HepG2 (cell line): ENCODE results near the gene CTSA.

Source experiments
- ARHGAP35 ChIP-seq: sonication (generic); formaldehyde crosslinking; IDR thresholded peaks from 2 replicates; pipeline ENCODE4 v1.9.0; 2022; ENCODE audit warnings: mild to moderate bottlenecking, inconsistent platforms, moderate library complexity, missing genetic modification reagents, borderline replicate concordance
- ZNF24 ChIP-seq: fragments of 450-650 bp; IDR thresholded peaks from 2 replicates; pipeline ENCODE4 v1.6.1; 2017; ENCODE audit warnings: antibody characterized with exemption, mild to moderate bottlenecking
- TF ChIP-seq, protein P1 (sequence below): sonication (generic); formaldehyde crosslinking; IDR thresholded peaks from 2 replicates; pipeline ENCODE4 v1.8.0; 2022; ENCODE audit warnings: missing genetic modification reagents, mild to moderate bottlenecking, moderate library complexity, borderline replicate concordance
- TF ChIP-seq, protein P2 (sequence below): sonication (generic); formaldehyde crosslinking; IDR thresholded peaks from 2 replicates; pipeline ENCODE4 v1.5.0; 2020; ENCODE audit warnings: mild to moderate bottlenecking, missing genetic modification reagents, moderate library complexity
- TF ChIP-seq, protein P3 (sequence below): sonication (generic); formaldehyde crosslinking; IDR thresholded peaks from 2 replicates; pipeline ENCODE4 v1.4.0; 2020; ENCODE audit warnings: missing genetic modification reagents
- TF ChIP-seq, protein P4 (sequence below): sonication (generic); formaldehyde crosslinking; IDR thresholded peaks from 2 replicates; pipeline ENCODE4 v1.4.0; 2020; ENCODE audit warnings: missing genetic modification reagents, mild to moderate bottlenecking, borderline replicate concordance

DNA sequence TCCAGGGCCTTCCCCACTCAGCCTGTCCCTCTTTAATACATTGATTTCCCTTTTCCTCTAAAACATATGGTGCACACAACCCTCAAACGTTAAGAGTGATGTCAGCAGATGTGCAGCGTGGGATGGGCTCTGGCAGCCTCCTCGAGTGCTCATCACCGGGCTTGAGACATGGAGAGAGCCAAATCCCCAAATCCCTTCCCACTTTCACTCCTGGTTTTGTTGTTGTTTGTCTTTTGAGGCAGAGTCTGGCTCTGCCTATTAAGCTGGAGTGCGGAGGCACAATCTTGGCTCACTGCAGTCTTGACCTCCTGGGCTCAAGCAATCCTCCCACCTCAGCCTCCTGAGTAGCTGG is 26.6 kb downstream of the CTSA start:
- TF ChIP-seq, protein P1, sequence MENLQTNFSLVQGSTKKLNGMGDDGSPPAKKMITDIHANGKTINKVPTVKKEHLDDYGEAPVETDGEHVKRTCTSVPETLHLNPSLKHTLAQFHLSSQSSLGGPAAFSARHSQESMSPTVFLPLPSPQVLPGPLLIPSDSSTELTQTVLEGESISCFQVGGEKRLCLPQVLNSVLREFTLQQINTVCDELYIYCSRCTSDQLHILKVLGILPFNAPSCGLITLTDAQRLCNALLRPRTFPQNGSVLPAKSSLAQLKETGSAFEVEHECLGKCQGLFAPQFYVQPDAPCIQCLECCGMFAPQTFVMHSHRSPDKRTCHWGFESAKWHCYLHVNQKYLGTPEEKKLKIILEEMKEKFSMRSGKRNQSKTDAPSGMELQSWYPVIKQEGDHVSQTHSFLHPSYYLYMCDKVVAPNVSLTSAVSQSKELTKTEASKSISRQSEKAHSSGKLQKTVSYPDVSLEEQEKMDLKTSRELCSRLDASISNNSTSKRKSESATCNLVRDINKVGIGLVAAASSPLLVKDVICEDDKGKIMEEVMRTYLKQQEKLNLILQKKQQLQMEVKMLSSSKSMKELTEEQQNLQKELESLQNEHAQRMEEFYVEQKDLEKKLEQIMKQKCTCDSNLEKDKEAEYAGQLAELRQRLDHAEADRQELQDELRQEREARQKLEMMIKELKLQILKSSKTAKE (CRISPR knock-in tag), result 0 out of 2 replicates have a peak, but pooled peaks have one; percentile 20
- TF ChIP-seq, protein P2, sequence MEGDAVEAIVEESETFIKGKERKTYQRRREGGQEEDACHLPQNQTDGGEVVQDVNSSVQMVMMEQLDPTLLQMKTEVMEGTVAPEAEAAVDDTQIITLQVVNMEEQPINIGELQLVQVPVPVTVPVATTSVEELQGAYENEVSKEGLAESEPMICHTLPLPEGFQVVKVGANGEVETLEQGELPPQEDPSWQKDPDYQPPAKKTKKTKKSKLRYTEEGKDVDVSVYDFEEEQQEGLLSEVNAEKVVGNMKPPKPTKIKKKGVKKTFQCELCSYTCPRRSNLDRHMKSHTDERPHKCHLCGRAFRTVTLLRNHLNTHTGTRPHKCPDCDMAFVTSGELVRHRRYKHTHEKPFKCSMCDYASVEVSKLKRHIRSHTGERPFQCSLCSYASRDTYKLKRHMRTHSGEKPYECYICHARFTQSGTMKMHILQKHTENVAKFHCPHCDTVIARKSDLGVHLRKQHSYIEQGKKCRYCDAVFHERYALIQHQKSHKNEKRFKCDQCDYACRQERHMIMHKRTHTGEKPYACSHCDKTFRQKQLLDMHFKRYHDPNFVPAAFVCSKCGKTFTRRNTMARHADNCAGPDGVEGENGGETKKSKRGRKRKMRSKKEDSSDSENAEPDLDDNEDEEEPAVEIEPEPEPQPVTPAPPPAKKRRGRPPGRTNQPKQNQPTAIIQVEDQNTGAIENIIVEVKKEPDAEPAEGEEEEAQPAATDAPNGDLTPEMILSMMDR, result no peak
- TF ChIP-seq ZNF24, result no peak
- TF ChIP-seq, protein P3, sequence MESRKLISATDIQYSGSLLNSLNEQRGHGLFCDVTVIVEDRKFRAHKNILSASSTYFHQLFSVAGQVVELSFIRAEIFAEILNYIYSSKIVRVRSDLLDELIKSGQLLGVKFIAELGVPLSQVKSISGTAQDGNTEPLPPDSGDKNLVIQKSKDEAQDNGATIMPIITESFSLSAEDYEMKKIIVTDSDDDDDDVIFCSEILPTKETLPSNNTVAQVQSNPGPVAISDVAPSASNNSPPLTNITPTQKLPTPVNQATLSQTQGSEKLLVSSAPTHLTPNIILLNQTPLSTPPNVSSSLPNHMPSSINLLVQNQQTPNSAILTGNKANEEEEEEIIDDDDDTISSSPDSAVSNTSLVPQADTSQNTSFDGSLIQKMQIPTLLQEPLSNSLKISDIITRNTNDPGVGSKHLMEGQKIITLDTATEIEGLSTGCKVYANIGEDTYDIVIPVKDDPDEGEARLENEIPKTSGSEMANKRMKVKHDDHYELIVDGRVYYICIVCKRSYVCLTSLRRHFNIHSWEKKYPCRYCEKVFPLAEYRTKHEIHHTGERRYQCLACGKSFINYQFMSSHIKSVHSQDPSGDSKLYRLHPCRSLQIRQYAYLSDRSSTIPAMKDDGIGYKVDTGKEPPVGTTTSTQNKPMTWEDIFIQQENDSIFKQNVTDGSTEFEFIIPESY (CRISPR knock-in tag), result no peak
- TF ChIP-seq, protein P4, sequence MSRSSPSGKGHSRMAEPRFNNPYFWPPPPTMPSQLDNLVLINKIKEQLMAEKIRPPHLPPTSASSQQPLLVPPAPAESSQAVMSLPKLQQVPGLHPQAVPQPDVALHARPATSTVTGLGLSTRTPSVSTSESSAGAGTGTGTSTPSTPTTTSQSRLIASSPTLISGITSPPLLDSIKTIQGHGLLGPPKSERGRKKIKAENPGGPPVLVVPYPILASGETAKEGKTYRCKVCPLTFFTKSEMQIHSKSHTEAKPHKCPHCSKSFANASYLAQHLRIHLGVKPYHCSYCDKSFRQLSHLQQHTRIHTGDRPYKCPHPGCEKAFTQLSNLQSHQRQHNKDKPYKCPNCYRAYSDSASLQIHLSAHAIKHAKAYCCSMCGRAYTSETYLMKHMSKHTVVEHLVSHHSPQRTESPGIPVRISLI (CRISPR knock-in tag), result no peak
- no peak for TF ChIP-seq ARHGAP35 (CRISPR knock-in tag)
